Measurements from ENCODE around the gene IL17RD.

IL17RD gene

DNA sequence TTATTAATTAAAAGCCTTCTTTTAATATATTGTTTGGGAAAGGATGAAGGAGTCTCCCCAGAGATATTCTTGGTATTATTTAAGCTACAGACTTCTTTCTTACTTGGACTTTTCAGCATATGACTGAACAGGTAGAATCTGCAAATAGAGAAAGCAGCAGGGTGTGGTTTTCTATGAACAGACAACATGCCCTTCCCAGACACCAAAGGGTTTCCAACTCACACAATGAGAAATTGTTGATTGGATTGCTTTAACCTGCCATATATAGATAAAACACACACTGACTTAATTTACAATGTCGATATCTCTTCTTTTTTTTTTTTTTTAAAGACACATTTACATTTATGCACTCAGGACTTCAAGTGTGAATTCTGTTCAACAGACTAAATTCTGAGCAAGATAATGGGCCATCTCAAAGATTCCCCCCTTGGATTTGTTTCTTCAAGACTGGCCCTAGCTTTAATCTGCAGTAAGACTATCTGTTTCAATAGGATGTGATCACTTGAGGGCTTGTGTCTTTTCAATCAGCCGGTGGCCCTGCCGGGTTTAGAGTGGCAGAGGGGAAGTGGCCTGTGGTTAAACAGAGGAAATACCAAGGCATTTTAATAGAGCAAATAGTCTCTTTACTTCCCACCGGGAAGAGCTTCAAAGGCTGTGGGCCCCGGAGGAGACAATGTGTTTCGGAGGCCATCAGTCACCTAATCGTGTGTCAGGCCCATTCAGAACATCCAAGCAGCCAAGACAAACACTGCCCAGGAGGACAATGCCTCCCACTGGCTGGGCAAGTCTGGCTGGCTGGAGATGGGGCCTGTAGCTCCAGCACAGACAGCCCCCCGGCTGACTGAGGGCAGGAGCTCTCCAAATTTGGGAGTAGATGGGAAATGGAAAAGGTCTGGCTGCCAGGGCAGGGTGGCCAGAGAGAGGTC lies 6.1 kb downstream of the IL17RD start:
- peak; percentile 95 for DNase-seq (ENCODE audit: low read depth, low spot score)

- DNase-seq (ENCODE audit: low read depth, low spot score), result no peak
Measured at GRCh38 chr3:57158325-57158724, 6.8 kb downstream of the IL17RD start.

DNA sequence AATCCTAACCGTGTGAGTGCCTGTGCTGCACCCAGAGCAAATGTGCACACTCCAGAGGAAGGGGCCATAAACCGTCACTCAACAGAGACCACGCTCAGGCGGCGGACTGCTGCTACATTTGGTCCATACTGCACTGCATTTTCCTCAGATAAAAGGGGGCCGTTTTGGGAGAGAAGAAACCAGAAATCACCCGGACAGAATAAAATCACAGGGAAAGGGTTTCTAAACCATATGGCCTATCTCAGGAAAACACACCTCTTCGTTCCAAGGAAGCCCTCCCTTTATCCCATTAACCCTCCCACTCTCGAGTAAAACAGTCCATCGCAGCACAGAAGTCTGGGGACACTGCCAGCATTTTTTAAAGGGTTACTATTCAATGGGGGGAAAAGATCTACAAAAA lies 7.6 kb downstream of the IL17RD start:
- no peak for DNase-seq (ENCODE audit: low read depth, low spot score)

GRCh38 chr3:57155310-57155643 lies 9.9 kb downstream of the IL17RD start:
- DNase-seq (ENCODE audit: low read depth, low spot score), result no peak

DNA sequence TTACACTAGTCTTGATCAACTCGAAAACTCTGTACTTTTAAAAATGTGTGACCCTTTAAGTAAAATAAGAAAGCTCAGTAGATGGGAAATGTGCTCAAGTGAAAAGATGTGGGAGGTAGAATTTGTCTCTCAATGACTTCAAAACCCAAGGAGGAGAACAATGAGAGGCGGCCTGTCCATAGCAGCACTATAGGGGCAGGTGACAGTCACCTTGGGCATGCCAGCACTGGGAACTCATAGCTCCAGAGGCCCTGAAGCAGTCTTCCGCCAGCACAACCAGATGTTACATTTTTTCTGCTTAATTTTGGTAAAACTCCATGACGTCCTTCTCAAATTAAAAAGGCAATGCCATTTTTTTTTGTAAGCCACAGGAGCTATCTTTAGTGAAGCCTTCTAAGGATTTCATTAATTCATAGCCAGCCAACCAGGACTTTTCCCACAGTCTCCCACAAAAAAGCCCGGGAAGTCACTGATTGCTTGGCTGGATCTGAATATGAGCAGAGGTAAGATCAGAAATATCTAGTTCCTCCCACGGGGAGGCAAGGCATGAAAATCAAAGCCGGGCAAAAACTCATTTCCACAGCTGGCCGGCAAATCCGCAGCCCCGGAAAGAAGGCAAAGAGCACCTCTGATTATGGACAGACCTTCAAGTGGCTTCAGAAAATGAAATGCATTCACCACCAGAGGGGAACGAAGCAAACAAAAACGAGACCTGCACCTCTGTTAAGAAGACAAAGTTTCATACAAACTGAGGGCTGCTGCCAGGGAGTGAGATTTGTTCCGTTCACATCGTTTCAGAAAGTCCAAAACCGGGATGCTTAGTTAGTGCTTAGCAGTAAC lies 10.5 kb downstream of the IL17RD start:
- no peak for DNase-seq (ENCODE audit: low read depth, low spot score)

DNA sequence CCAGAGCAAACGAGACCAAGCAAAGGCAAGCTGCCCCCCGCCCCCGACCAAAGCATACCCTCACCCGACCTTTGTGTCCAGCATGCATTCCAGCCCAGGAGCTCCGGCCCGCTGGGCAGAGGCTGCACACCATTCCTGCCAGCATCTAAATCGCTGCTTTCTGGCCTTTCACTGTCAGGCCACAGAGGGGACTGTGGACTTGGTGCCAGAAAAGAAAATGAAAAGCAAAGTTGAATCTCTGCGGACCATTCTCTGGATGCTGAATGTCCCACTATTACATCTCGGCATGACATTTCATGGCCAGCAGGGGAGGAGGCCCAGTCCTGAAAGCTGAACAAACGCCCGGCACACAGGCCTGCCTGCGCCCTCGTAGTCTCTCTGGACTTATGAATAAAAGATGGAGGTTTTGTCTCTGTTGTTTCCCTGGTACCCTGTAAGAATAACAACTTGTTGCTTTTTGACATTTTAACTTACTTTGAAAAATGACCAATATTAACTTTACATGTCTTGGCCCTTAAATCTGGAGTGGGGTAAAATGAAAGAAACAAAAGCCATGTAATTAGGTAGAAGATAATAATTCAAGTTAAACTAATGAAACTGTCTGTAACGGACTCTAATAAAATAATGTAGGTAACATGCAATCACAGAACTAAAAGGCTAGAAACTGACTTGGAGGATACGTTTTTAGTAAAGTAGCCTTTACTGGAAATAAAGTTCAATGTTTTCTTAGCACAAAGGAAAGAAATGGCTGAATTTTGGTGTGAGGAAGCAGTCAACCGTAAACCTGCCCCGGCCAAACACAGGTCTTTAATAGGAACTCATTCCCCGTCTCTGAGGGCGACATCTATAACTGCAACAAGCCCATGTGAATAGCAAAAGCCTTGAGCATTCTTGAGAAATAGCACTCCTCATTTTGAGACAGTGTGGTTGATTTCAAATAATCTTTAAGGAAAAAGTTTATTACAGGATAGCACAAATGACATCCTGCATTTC lies 12.7 kb downstream of the IL17RD start:
- no peak for DNase-seq (ENCODE audit: low read depth, low spot score)

GRCh38 chr3:57151749-57152148 lies 13.4 kb downstream of the IL17RD start:
- DNase-seq (ENCODE audit: low read depth, low spot score), result no peak

DNA sequence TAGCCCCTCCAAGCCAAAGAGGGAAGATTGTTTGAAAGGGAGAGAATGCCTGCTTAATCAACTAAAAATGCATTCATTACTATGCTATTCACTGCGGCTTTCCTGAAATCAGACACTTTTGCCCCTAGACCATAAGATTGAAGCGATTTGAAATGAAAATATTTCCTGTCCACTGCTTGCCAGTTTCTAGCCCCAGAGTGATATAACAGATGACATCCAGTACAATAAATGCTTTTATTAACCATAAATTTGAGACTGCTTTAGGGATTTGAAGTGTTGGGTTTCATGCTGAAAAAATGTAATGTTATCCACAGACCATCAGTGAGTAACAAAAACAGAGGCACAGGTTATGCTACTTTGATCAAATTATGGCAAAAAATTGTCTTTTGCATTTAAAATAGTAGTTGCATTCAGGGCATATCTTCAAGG lies 14.1 kb downstream of the IL17RD start:
- DNase-seq (ENCODE audit: low read depth, low spot score), result no peak

- DNase-seq (ENCODE audit: low read depth, low spot score), result no peak
Measured at GRCh38 chr3:57150113-57150581, 15.0 kb downstream of the IL17RD start.

DNA sequence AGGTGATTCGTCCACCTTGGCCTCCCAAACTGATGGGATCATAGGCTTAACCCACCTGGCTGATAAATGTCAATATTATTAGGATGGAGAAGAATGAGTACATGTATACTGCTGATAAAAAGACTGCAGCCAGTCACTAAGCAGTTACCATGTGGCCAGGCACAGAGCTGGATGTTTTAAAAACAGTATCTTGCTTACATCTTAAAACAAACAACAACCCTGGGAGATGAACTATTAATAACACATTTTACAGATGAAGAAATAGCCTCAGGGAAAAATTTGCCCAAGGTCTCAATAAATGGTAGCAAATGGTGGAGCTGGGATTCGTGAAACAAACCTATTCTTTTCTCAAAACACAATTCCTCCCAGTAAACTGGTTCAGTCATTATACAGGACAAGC lies 18.1 kb downstream of the IL17RD start:
- no peak for DNase-seq (ENCODE audit: low read depth, low spot score)

- no peak for DNase-seq (ENCODE audit: low read depth, low spot score)
Measured at GRCh38 chr3:57145852-57146251, 19.3 kb downstream of the IL17RD start.

DNA sequence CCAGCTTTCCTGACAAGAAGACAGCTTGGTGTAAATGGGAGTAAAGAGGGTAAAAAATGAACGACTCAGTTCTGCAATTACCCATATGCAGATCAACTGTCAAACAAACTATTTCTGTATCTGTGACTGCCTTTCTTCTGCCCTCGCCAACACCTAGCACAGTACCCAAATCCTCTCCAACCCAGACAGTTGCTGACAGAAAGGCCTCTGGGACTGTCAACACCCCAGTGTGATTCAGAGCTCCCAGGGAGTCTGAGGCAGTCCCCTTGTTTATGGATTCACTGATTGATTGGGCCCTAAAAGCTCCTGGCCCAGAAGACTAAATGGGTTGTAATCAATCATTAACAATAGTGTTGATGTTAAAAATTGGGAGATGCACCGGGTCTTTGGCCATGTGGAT lies 20.2 kb downstream of the IL17RD start:
- no peak for DNase-seq (ENCODE audit: low read depth, low spot score)

GRCh38 chr3:57143886-57144459 lies 21.2 kb downstream of the IL17RD start:
- no peak for DNase-seq (ENCODE audit: low read depth, low spot score)

- DNase-seq (ENCODE audit: low read depth, low spot score), result no peak
Measured at GRCh38 chr3:57142411-57142723, 22.8 kb downstream of the IL17RD start.

- peak; percentile 47 for DNase-seq (ENCODE audit: low read depth, low spot score)
Measured at GRCh38 chr3:57141719-57142410, 23.3 kb downstream of the IL17RD start.

DNA sequence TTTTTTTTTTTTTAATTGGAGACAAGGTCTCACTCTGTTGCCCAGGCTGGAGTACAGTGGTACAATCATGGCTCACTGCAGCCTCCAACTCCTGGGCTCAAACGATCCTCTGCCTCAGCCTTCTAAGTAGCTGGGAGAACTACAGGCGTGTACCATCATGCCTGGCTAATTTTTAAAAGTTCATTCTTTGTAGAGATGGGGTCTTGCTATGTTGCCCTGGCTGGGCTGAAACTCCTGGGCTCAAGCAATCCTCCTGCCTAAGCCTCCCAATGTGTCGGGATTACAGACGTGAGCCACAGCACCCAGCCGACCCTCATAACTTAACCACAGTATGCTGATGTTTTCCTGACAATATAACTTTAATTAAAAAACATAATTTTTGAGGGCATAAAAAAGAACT lies 24.3 kb downstream of the IL17RD start:
- no peak for DNase-seq (ENCODE audit: low read depth, low spot score)

DNA sequence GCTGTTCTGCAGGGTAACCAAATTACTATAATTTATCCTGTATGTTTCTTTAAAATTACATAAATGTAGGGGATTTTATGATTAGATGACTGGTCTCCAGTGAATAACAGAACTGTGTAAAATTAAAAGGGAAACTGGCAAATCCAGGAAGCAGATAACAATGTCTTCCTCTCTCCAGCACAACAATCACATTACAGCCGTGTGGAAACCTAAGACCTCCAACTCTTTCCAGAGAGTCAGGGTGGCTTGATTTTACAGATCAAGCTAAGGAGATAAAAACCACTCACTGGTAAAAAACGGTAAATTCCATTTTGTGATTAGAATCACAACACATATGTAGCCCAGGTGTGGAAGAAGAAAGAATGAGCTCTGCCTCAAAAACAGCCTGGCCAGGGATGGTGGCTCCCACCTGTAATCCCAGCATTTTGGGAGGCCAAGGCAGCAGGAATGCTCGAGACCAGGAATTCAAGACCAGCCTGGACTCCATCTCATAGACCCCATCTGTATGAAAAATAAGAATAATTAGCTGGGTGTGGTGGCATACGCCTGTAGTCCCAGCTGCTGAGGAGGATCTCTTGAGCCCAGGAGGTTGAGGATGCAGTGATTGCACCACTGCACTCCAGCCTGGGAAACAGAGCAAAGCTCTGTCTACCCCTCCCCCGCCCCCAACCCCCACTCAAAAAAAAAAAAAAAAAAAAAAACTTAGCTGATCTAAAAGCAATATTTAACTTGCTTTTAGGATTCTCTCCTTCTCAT lies 29.0 kb downstream of the IL17RD start:
- no peak for DNase-seq (ENCODE audit: low read depth, low spot score)

GRCh38 chr3:57133157-57133556 lies 32.0 kb downstream of the IL17RD start:
- no peak for DNase-seq (ENCODE audit: low read depth, low spot score)

DNA sequence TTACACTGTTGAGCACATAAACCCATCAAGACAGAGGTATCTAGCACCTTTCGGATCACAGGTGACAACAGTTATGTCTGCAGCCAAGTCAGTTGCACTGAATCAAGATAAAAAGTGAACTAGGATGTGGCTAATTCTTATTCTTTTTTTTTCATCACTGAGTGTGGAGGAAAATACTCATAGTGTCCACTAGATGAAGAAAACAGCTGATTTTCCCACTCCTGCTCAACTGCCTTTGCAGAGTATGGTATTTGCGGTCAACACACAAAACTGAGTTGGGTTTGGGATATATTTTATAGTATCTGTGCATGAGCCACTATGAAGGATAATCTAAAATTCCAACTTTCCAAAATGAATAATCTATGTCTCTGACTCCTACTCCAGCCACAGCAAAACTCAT lies 32.5 kb downstream of the IL17RD start:
- DNase-seq (ENCODE audit: low read depth, low spot score), result no peak

- no peak for DNase-seq (ENCODE audit: low read depth, low spot score)
Measured at GRCh38 chr3:57131210-57131588, 34.0 kb downstream of the IL17RD start.
